ENCODE results near the gene ERP44.

DNA sequence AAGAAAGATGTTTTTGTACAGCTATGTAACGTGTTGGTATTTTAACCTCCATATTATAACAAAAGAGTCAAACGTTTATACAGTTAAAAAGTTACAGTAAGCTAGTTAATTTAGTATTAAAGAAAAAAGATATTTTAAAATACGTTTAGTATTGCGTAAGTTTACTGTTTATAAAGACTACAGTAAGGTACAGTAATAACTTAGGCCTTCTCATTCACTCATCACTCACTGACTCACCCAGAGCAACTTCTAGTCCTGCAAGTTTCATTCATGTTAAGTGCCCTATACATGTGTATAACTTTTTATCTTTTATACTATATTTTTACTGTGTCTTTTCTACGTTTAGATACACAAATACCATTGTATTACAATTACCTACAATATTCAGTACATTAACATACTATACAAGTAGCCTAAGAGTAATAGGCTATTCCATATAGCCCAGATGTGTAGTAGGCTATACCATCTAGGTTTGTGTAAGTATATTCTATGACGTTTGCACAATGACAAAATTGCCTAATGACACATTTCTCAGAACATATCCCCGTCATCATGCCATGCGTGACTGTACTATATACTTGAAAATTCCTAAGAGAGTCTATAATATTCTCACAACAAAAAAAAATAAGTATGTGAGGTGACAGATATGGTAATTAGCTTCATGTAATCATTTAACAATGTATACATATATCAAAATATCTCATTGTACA, 33.8 kb downstream of the ERP44 start:
- TF ChIP-seq POLR2AphosphoS5 (IDR thresholded peaks at IDR 0.05) (no peak), CTCF (IDR thresholded peaks at IDR 0.05) (no peak), POLR2A (IDR thresholded peaks at IDR 0.05) (no peak)

Data from suprapubic skin (tissue), 4 donors.